ENCODE measurements around the gene FAAP20. TPM values are rescaled to one million over a fixed set of nuclear protein-coding genes. Genes with fewer than 3 reads are reported as not detected.
A peak's percentile ranks its signal among the peaks of the same experiment; 100 is the strongest.

Gene FAAP20
- total and polyA plus RNA-seq, 9 of the 15 experiments (the other 6 are each of a cell fraction or from before 2014, with no cell fraction given): 0.58 to 143 (median 9.9) TPM

DNA sequence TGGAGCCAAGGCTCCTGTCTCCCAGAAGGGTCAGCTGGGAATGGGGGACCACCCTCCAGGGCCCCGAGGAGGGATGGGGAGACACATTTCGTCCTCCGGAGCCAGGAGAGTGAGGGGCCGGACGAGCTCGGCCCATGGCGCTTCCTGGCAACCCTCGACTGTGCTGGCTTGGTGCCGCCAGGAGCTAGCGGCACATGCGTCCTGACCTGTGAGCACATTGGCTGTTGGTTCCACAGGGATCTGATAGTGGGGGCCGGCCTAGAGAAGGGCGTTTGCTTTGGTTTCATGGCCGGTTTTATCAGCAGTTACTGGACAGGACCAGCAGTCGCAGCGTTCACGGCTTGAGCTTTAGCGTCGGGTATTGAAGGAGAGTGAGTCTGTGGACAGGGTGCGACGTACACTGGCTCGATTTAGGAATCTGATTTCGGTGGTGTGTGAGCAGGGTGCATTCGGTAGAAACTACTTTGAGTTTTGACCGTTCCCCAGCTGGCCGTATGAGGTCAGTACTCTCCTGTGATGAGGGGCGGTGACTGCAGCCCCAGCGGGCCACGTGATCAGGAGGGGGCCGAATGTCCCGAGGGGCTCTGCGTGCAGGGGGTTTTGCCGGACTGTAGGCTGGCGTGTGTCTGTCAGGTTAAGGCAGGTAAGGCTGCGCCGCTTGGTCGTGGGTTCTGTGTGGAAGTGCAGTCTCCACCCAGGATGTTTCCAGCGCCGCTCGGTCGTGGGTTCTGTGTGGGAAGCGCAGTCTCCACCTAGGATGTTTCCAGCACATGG, 18.7 kb downstream of the FAAP20 start (continued):
- TF ChIP-seq MTA1 (IDR thresholded peaks at IDR 0.05; ENCODE audit: borderline replicate concordance): peak; percentile 44; the same call in 1 of the 2 replicates
- TF ChIP-seq ZNF12 (CRISPR knock-in tag; IDR thresholded peaks at IDR 0.05): peak; percentile 83; the same call in 1 of the 2 replicates
- peak; percentile 70 for TF ChIP-seq NUFIP1 (IDR thresholded peaks at IDR 0.05; ENCODE audit: partially characterized antibody)
- TF ChIP-seq, protein P1, sequence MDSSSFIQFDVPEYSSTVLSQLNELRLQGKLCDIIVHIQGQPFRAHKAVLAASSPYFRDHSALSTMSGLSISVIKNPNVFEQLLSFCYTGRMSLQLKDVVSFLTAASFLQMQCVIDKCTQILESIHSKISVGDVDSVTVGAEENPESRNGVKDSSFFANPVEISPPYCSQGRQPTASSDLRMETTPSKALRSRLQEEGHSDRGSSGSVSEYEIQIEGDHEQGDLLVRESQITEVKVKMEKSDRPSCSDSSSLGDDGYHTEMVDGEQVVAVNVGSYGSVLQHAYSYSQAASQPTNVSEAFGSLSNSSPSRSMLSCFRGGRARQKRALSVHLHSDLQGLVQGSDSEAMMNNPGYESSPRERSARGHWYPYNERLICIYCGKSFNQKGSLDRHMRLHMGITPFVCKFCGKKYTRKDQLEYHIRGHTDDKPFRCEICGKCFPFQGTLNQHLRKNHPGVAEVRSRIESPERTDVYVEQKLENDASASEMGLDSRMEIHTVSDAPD (CRISPR knock-in tag; IDR thresholded peaks at IDR 0.05): 0 out of 2 replicates have a peak, but pooled peaks have one; percentile 11
- TF ChIP-seq GTF2E2 (tag; IDR thresholded peaks at IDR 0.05): no peak
- TF ChIP-seq, protein P2, sequence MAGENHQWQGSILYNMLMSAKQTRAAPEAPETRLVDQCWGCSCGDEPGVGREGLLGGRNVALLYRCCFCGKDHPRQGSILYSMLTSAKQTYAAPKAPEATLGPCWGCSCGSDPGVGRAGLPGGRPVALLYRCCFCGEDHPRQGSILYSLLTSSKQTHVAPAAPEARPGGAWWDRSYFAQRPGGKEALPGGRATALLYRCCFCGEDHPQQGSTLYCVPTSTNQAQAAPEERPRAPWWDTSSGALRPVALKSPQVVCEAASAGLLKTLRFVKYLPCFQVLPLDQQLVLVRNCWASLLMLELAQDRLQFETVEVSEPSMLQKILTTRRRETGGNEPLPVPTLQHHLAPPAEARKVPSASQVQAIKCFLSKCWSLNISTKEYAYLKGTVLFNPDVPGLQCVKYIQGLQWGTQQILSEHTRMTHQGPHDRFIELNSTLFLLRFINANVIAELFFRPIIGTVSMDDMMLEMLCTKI (IDR thresholded peaks at IDR 0.05; ENCODE audit: partially characterized antibody): no peak
- TF ChIP-seq, protein P3, sequence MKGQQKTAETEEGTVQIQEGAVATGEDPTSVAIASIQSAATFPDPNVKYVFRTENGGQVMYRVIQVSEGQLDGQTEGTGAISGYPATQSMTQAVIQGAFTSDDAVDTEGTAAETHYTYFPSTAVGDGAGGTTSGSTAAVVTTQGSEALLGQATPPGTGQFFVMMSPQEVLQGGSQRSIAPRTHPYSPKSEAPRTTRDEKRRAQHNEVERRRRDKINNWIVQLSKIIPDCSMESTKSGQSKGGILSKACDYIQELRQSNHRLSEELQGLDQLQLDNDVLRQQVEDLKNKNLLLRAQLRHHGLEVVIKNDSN (CRISPR knock-in tag; IDR thresholded peaks at IDR 0.05): peak; percentile 98
- no peak for TF ChIP-seq SETDB1 (IDR thresholded peaks at IDR 0.05; ENCODE audit: low read length)
- TF ChIP-seq POLR2A (conservative IDR thresholded peaks at IDR 0.05): peak; percentile 71
- peak; percentile 57; the same call in 1 of the 2 replicates for TF ChIP-seq ZNF263 (CRISPR knock-in tag; IDR thresholded peaks at IDR 0.05; ENCODE audit: borderline replicate concordance)
- TF ChIP-seq ARNT (IDR thresholded peaks at IDR 0.05): peak; percentile 44 to 71; a peak in 2 of 4 replicates
- TF ChIP-seq JUN (IDR thresholded peaks at IDR 0.05; ENCODE audit: borderline replicate concordance, low read depth, low read length): peak; percentile 65; the same call in 1 of the 2 replicates
- TF ChIP-seq JUN (CRISPR knock-in tag; IDR thresholded peaks at IDR 0.05; ENCODE audit: borderline replicate concordance): peak; percentile 94
- no peak for TF ChIP-seq ZNF274 (IDR thresholded peaks at IDR 0.05; ENCODE audit: borderline replicate concordance, low read depth, low read length)
- TF ChIP-seq ZBTB7A (IDR thresholded peaks at IDR 0.05; ENCODE audit: borderline replicate concordance, control insufficient read depth, low read depth, low read length): peak; percentile 76
- TF ChIP-seq PTTG1 (tag; IDR thresholded peaks at IDR 0.05; ENCODE audit: low read depth): no peak
- TF ChIP-seq EGR1 (conservative IDR thresholded peaks at IDR 0.05): no peak
- TF ChIP-seq CCAR2 (IDR thresholded peaks at IDR 0.05; ENCODE audit: low read depth, low read length): no peak
- peak; percentile 29; the same call in 1 of the 2 replicates for TF ChIP-seq RB1 (IDR thresholded peaks at IDR 0.05; ENCODE audit: low read depth)
- TF ChIP-seq HDGF (IDR thresholded peaks at IDR 0.05): peak; percentile 66; the same call in 1 of the 2 replicates
- TF ChIP-seq, protein P4, sequence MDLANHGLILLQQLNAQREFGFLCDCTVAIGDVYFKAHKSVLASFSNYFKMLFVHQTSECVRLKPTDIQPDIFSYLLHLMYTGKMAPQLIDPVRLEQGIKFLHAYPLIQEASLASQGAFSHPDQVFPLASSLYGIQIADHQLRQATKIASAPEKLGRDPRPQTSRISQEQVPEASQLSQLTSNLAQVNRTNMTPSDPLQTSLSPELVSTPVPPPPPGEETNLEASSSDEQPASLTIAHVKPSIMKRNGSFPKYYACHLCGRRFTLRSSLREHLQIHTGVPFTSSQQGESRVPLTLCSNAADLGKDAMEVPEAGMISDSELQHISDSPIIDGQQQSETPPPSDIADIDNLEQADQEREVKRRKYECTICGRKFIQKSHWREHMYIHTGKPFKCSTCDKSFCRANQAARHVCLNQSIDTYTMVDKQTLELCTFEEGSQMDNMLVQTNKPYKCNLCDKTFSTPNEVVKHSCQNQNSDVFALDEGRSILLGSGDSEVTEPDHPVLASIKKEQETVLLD (IDR thresholded peaks at IDR 0.05): peak; percentile 48; the same call in 1 of the 2 replicates
- peak; percentile 65; the same call in 1 of the 2 replicates for TF ChIP-seq ZBTB1 (CRISPR knock-in tag; IDR thresholded peaks at IDR 0.05; ENCODE audit: borderline replicate concordance, low read depth)
- TF ChIP-seq CEBPB (tag; IDR thresholded peaks at IDR 0.05): no peak
- no peak for TF ChIP-seq SMAD3 (CRISPR knock-in tag; conservative IDR thresholded peaks at IDR 0.05)
- no peak for TF ChIP-seq TFAM (CRISPR knock-in tag; conservative IDR thresholded peaks at IDR 0.05)
